ENCODE data around the gene OBSCN.

OBSCN gene

GRCh38 chr1:228304766-228305395 is 97.0 kb downstream of the OBSCN start:
- H3K4me1 ChIP-seq (ENCODE audit: control insufficient read depth, insufficient read depth, low read length) = no peaks in the 10 kb centered on the region
- no peak overlapping the region for H3K9ac ChIP-seq (ENCODE audit: low read length)
- H3K36me3 ChIP-seq (ENCODE audit: control insufficient read depth, insufficient read depth, low read length) = no peaks in the 10 kb centered on the region
- no peaks in the 10 kb centered on the region for H3K27me3 ChIP-seq (ENCODE audit: control insufficient read depth, insufficient read depth, low read length)
- H3K9me3 ChIP-seq (ENCODE audit: control insufficient read depth, low read length) = no peaks in the 10 kb centered on the region
- no peak overlapping the region for H3K4me3 ChIP-seq (ENCODE audit: low read length)

- no peaks in the 10 kb centered on the region for H3K36me3 ChIP-seq (ENCODE audit: control insufficient read depth, insufficient read depth, low read length)
- no peak overlapping the region for H3K4me3 ChIP-seq (ENCODE audit: low read length)
- H3K9ac ChIP-seq (ENCODE audit: low read length) = no peak overlapping the region
- no peaks in the 10 kb centered on the region for H3K27me3 ChIP-seq (ENCODE audit: control insufficient read depth, insufficient read depth, low read length)
- H3K4me1 ChIP-seq (ENCODE audit: control insufficient read depth, insufficient read depth, low read length) = no peaks in the 10 kb centered on the region
- no peaks in the 10 kb centered on the region for H3K9me3 ChIP-seq (ENCODE audit: control insufficient read depth, low read length)
These were observed 97.9 kb downstream of the OBSCN start for GRCh38 chr1:228305721-228306152.

GRCh38 chr1:228306275-228307217 is 98.7 kb downstream of the OBSCN start:
- H3K9ac ChIP-seq (ENCODE audit: low read length) = no peak overlapping the region
- no peaks in the 10 kb centered on the region for H3K27me3 ChIP-seq (ENCODE audit: control insufficient read depth, insufficient read depth, low read length)
- H3K36me3 ChIP-seq (ENCODE audit: control insufficient read depth, insufficient read depth, low read length) = no peaks in the 10 kb centered on the region
- H3K4me1 ChIP-seq (ENCODE audit: control insufficient read depth, insufficient read depth, low read length) = no peaks in the 10 kb centered on the region
- H3K9me3 ChIP-seq (ENCODE audit: control insufficient read depth, low read length) = no peaks in the 10 kb centered on the region
- H3K4me3 ChIP-seq (ENCODE audit: low read length) = no peak overlapping the region

GRCh38 chr1:228307218-228308023 is 99.6 kb downstream of the OBSCN start:
- Histone ChIP-seq H3K9ac (ENCODE audit: low read length) (no peak overlapping the region), H3K4me3 (ENCODE audit: low read length) (no peak overlapping the region), H3K36me3 (ENCODE audit: control insufficient read depth, insufficient read depth, low read length) (no peaks in the 10 kb centered on the region), H3K4me1 (ENCODE audit: control insufficient read depth, insufficient read depth, low read length) (no peaks in the 10 kb centered on the region), H3K9me3 (ENCODE audit: control insufficient read depth, low read length) (no peaks in the 10 kb centered on the region), H3K27me3 (ENCODE audit: control insufficient read depth, insufficient read depth, low read length) (no peaks in the 10 kb centered on the region)

- Histone ChIP-seq H3K4me3 (ENCODE audit: low read length) (no peak overlapping the region), H3K9ac (ENCODE audit: low read length) (no peak overlapping the region), H3K4me1 (ENCODE audit: control insufficient read depth, insufficient read depth, low read length) (no peaks in the 10 kb centered on the region), H3K9me3 (ENCODE audit: control insufficient read depth, low read length) (no peaks in the 10 kb centered on the region), H3K36me3 (ENCODE audit: control insufficient read depth, insufficient read depth, low read length) (no peaks in the 10 kb centered on the region), H3K27me3 (ENCODE audit: control insufficient read depth, insufficient read depth, low read length) (no peaks in the 10 kb centered on the region)
These were observed 100.3 kb downstream of the OBSCN start for GRCh38 chr1:228308085-228308601.

- H3K4me3 ChIP-seq (ENCODE audit: low read length) = no peak overlapping the region
- H3K27me3 ChIP-seq (ENCODE audit: control insufficient read depth, insufficient read depth, low read length) = no peaks in the 10 kb centered on the region
- no peak overlapping the region for H3K9ac ChIP-seq (ENCODE audit: low read length)
- no peaks in the 10 kb centered on the region for H3K36me3 ChIP-seq (ENCODE audit: control insufficient read depth, insufficient read depth, low read length)
- no peaks in the 10 kb centered on the region for H3K4me1 ChIP-seq (ENCODE audit: control insufficient read depth, insufficient read depth, low read length)
- H3K9me3 ChIP-seq (ENCODE audit: control insufficient read depth, low read length) = no peaks in the 10 kb centered on the region
These were observed 100.9 kb downstream of the OBSCN start for GRCh38 chr1:228308628-228309325.

GRCh38 chr1:228309326-228310067 is 101.7 kb downstream of the OBSCN start:
- Histone ChIP-seq H3K27me3 (ENCODE audit: control insufficient read depth, insufficient read depth, low read length) (no peaks in the 10 kb centered on the region), H3K4me3 (ENCODE audit: low read length) (no peak overlapping the region), H3K4me1 (ENCODE audit: control insufficient read depth, insufficient read depth, low read length) (no peaks in the 10 kb centered on the region), H3K9ac (ENCODE audit: low read length) (no peak overlapping the region), H3K36me3 (ENCODE audit: control insufficient read depth, insufficient read depth, low read length) (no peaks in the 10 kb centered on the region), H3K9me3 (ENCODE audit: control insufficient read depth, low read length) (no peaks in the 10 kb centered on the region)

- H3K9me3 ChIP-seq (ENCODE audit: control insufficient read depth, low read length) = no peaks in the 10 kb centered on the region
These were observed 102.4 kb downstream of the OBSCN start for GRCh38 chr1:228310162-228310792.

GRCh38 chr1:228311091-228311490 is 103.2 kb downstream of the OBSCN start:
- H3K36me3 ChIP-seq (ENCODE audit: control insufficient read depth, insufficient read depth, low read length) = no peaks in the 10 kb centered on the region
- no peak overlapping the region for H3K9ac ChIP-seq (ENCODE audit: low read length)
- no peaks in the 10 kb centered on the region for H3K9me3 ChIP-seq (ENCODE audit: control insufficient read depth, low read length)
- no peaks in the 10 kb centered on the region for H3K4me1 ChIP-seq (ENCODE audit: control insufficient read depth, insufficient read depth, low read length)
- no peak overlapping the region for H3K4me3 ChIP-seq (ENCODE audit: low read length)
- no peaks in the 10 kb centered on the region for H3K27me3 ChIP-seq (ENCODE audit: control insufficient read depth, insufficient read depth, low read length)

More at GRCh38 chr1:228310162-228310792, 102.4 kb downstream of the OBSCN start:
- Histone ChIP-seq H3K9ac (ENCODE audit: low read length) (no peak overlapping the region), H3K36me3 (ENCODE audit: control insufficient read depth, insufficient read depth, low read length) (no peaks in the 10 kb centered on the region), H3K4me1 (ENCODE audit: control insufficient read depth, insufficient read depth, low read length) (no peaks in the 10 kb centered on the region), H3K27me3 (ENCODE audit: control insufficient read depth, insufficient read depth, low read length) (no peaks in the 10 kb centered on the region), H3K4me3 (ENCODE audit: low read length) (no peak overlapping the region)

GRCh38 chr1:228312136-228312764 is 104.4 kb downstream of the OBSCN start:
- Histone ChIP-seq H3K4me3 (ENCODE audit: low read length) (no peak overlapping the region), H3K9me3 (ENCODE audit: control insufficient read depth, low read length) (no peaks in the 10 kb centered on the region), H3K27me3 (ENCODE audit: control insufficient read depth, insufficient read depth, low read length) (no peaks in the 10 kb centered on the region), H3K36me3 (ENCODE audit: control insufficient read depth, insufficient read depth, low read length) (no peaks in the 10 kb centered on the region), H3K4me1 (ENCODE audit: control insufficient read depth, insufficient read depth, low read length) (no peaks in the 10 kb centered on the region), H3K9ac (ENCODE audit: low read length) (no peak overlapping the region)
